Measurements from ENCODE around the gene CFAP119. TPM values are rescaled to one million over a fixed set of nuclear protein-coding genes. Genes with fewer than 3 reads are reported as not detected.

The CFAP119 gene
- total and polyA plus RNA-seq, 9 of the 15 experiments (the other 6 are each of a cell fraction or from before 2014, with no cell fraction given), result 5.5 to 33.7 (median 9.6) TPM

DNA sequence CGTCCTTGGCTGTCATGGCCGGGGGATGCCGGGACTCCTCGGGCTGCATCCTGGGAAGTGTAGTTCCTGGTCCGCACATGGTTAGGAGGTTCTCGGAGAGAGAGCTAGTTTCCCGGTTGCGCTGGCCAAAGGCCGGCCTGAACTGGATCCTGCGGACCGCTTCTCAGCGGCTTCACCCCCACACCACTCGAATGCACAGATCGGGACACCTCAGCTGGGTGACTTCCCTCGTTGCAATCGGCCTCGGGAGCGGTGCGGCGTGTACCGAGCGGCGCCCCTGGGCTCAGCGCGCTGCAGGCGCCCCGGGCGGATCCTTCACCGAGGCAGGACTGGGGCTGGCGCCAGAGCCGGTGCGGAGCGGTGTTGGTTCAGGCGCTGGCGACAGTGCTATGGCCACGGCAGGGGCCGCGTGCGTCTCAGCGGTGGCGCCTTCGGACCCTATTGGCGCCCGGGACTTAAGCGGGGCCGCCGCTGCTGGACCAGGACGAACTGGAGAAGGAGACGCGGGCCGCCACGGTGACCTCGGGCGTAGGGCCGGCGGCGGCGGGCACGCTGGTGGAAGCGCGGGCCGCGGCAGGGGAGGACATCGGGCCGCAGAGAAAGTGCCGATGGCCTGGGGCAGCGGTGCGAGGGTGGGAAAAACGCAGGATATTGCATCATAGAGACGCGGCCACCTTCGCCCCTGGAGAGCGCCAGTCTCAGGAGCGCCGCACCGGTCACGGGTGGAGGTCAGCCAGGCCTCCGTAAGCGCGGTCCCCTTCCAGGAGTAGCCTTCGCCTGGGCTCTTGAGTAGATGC lies 13.7 kb upstream of the CFAP119 start (continued):
- TF ChIP-seq SAP30 (IDR thresholded peaks at IDR 0.05; ENCODE audit: borderline replicate concordance, insufficient read depth, low read depth, low read length, poor library complexity, severe bottlenecking) (peak; percentile 83), ZNF311 (CRISPR knock-in tag; IDR thresholded peaks at IDR 0.05) (no peak), STAT5B (CRISPR knock-in tag; IDR thresholded peaks at IDR 0.05) (no peak), TSC22D4 (tag; IDR thresholded peaks at IDR 0.05) (no peak), ZFX (CRISPR knock-in tag; IDR thresholded peaks at IDR 0.05) (peak; percentile 92), NFE2L1 (tag; IDR thresholded peaks at IDR 0.05; ENCODE audit: borderline replicate concordance, low read depth) (no peak), ZFP30 (CRISPR knock-in tag; IDR thresholded peaks at IDR 0.05; ENCODE audit: borderline replicate concordance) (no peak), NFE2 (IDR thresholded peaks at IDR 0.05; ENCODE audit: low read depth) (peak; percentile 14; the same call in 1 of the 2 replicates), CREBBP (IDR thresholded peaks at IDR 0.05; ENCODE audit: low read depth, low read length) (no peak), NEUROD1 (IDR thresholded peaks at IDR 0.05; ENCODE audit: borderline replicate concordance, low read depth, low read length, partially characterized antibody) (peak; percentile 34), MAFK (IDR thresholded peaks at IDR 0.05; ENCODE audit: low read length) (no peak), PML (IDR thresholded peaks at IDR 0.05; ENCODE audit: low read length) (peak; percentile 71)
- TF ChIP-seq, protein P1, sequence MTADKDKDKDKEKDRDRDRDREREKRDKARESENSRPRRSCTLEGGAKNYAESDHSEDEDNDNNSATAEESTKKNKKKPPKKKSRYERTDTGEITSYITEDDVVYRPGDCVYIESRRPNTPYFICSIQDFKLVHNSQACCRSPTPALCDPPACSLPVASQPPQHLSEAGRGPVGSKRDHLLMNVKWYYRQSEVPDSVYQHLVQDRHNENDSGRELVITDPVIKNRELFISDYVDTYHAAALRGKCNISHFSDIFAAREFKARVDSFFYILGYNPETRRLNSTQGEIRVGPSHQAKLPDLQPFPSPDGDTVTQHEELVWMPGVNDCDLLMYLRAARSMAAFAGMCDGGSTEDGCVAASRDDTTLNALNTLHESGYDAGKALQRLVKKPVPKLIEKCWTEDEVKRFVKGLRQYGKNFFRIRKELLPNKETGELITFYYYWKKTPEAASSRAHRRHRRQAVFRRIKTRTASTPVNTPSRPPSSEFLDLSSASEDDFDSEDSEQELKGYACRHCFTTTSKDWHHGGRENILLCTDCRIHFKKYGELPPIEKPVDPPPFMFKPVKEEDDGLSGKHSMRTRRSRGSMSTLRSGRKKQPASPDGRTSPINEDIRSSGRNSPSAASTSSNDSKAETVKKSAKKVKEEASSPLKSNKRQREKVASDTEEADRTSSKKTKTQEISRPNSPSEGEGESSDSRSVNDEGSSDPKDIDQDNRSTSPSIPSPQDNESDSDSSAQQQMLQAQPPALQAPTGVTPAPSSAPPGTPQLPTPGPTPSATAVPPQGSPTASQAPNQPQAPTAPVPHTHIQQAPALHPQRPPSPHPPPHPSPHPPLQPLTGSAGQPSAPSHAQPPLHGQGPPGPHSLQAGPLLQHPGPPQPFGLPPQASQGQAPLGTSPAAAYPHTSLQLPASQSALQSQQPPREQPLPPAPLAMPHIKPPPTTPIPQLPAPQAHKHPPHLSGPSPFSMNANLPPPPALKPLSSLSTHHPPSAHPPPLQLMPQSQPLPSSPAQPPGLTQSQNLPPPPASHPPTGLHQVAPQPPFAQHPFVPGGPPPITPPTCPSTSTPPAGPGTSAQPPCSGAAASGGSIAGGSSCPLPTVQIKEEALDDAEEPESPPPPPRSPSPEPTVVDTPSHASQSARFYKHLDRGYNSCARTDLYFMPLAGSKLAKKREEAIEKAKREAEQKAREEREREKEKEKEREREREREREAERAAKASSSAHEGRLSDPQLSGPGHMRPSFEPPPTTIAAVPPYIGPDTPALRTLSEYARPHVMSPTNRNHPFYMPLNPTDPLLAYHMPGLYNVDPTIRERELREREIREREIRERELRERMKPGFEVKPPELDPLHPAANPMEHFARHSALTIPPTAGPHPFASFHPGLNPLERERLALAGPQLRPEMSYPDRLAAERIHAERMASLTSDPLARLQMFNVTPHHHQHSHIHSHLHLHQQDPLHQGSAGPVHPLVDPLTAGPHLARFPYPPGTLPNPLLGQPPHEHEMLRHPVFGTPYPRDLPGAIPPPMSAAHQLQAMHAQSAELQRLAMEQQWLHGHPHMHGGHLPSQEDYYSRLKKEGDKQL (CRISPR knock-in tag; IDR thresholded peaks at IDR 0.05; ENCODE audit: borderline replicate concordance), result no peak
- TF ChIP-seq, protein P2, sequence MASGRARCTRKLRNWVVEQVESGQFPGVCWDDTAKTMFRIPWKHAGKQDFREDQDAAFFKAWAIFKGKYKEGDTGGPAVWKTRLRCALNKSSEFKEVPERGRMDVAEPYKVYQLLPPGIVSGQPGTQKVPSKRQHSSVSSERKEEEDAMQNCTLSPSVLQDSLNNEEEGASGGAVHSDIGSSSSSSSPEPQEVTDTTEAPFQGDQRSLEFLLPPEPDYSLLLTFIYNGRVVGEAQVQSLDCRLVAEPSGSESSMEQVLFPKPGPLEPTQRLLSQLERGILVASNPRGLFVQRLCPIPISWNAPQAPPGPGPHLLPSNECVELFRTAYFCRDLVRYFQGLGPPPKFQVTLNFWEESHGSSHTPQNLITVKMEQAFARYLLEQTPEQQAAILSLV (tag; IDR thresholded peaks at IDR 0.05), result no peak
- TF ChIP-seq, protein P3, sequence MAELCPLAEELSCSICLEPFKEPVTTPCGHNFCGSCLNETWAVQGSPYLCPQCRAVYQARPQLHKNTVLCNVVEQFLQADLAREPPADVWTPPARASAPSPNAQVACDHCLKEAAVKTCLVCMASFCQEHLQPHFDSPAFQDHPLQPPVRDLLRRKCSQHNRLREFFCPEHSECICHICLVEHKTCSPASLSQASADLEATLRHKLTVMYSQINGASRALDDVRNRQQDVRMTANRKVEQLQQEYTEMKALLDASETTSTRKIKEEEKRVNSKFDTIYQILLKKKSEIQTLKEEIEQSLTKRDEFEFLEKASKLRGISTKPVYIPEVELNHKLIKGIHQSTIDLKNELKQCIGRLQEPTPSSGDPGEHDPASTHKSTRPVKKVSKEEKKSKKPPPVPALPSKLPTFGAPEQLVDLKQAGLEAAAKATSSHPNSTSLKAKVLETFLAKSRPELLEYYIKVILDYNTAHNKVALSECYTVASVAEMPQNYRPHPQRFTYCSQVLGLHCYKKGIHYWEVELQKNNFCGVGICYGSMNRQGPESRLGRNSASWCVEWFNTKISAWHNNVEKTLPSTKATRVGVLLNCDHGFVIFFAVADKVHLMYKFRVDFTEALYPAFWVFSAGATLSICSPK (IDR thresholded peaks at IDR 0.05; ENCODE audit: borderline replicate concordance), result no peak
- TF ChIP-seq, protein P4, sequence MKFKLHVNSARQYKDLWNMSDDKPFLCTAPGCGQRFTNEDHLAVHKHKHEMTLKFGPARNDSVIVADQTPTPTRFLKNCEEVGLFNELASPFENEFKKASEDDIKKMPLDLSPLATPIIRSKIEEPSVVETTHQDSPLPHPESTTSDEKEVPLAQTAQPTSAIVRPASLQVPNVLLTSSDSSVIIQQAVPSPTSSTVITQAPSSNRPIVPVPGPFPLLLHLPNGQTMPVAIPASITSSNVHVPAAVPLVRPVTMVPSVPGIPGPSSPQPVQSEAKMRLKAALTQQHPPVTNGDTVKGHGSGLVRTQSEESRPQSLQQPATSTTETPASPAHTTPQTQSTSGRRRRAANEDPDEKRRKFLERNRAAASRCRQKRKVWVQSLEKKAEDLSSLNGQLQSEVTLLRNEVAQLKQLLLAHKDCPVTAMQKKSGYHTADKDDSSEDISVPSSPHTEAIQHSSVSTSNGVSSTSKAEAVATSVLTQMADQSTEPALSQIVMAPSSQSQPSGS (CRISPR knock-in tag; IDR thresholded peaks at IDR 0.05), result no peak

All from K562 (cell line).